IMR-90 (cell line): ENCODE data around the gene RBPJ. TPM values are rescaled to one million over a fixed set of nuclear protein-coding genes. Genes with fewer than 3 reads are reported as not detected.

ENCODE experiments used
- ATAC-seq: fragments of 200-7000 bp; cut with Tn5 transposase; 2 replicates; pipeline ENCODE4 v1.9.1; 2020; ENCODE audit warnings: low read depth, mild to moderate bottlenecking, moderate library complexity
- BruUV-seq: library from RNA; stranded (reverse); fragments of 400-500 nt; replicated peaks from 2 replicates; lab custom pipeline; 2021; lab: Mats Ljungman, UMichigan
- CTCF ChIA-PET: fragments of 300-600 bp; formaldehyde crosslinking; extraction: SDS; loops from one replicate; lab custom pipeline; 2021; ENCODE audit warnings: antibody characterized with exemption; lab: Yijun Ruan, JAX
- POLR2A ChIA-PET: fragments of 300-600 bp; sonication (Branson Sonifier 250); formaldehyde crosslinking; loops from one replicate; lab custom pipeline; 2022; ENCODE audit warnings: antibody characterized with exemption; ENCODE audit not compliant: unreplicated experiment; lab: Charles Lee
- DNase-seq: peaks from one replicate; pipeline ENCODE4 v3.0.0; 2013
- H2AFZ ChIP-seq: replicated peaks from 2 replicates; pipeline ENCODE3; 2013; ENCODE audit warnings: low read length, mild to moderate bottlenecking; ENCODE audit not compliant: poor library complexity
- H2AK5ac ChIP-seq: 2 replicates; pipeline ENCODE4 v1.6.1; 2013; ENCODE audit warnings: low read depth, low read length, inconsistent platforms
- H2AK9ac ChIP-seq: replicated peaks from 2 replicates; pipeline ENCODE3; 2013; ENCODE audit warnings: mild to moderate bottlenecking, low read depth, low read length, moderate library complexity; ENCODE audit not compliant: poor library complexity
- H2BK120ac ChIP-seq: 2 replicates; pipeline ENCODE4 v1.6.1; 2013; ENCODE audit warnings: low read depth, low read length, inconsistent platforms
- H2BK15ac ChIP-seq: 3 replicates; pipeline ENCODE4 v1.6.1; 2013; ENCODE audit warnings: low read depth, low read length, inconsistent platforms
- H2BK20ac ChIP-seq: 2 replicates; pipeline ENCODE4 v1.6.1; 2013; ENCODE audit warnings: low read depth, mild to moderate bottlenecking, inconsistent platforms, low read length, moderate library complexity
- H2BK5ac ChIP-seq: 2 replicates; pipeline ENCODE4 v1.6.1; 2013; ENCODE audit warnings: mild to moderate bottlenecking, low read depth, low read length, inconsistent platforms; ENCODE audit not compliant: poor library complexity, severe bottlenecking
- H3K14ac ChIP-seq: replicated peaks from 2 replicates; pipeline ENCODE4 v1.6.1; 2013; ENCODE audit warnings: low read depth, low read length, inconsistent platforms
- H3K18ac ChIP-seq: 2 replicates; pipeline ENCODE4 v1.6.1; 2013; ENCODE audit warnings: low read depth, low read length, control low read depth
- H3K23ac ChIP-seq: 2 replicates; pipeline ENCODE4 v1.6.1; 2013; ENCODE audit warnings: low read depth, low read length, inconsistent platforms
- H3K27ac ChIP-seq: 2 replicates; pipeline ENCODE4 v1.5.1; 2013; ENCODE audit warnings: mild to moderate bottlenecking, control low read depth, low read length; ENCODE audit not compliant: insufficient read depth
- H3K27me3 ChIP-seq: 2 replicates; pipeline ENCODE4 v1.6.1; 2013; ENCODE audit warnings: low read length; ENCODE audit not compliant: control insufficient read depth, insufficient read depth
- H3K36me3 ChIP-seq: 2 replicates; pipeline ENCODE4 v1.6.1; 2013; ENCODE audit warnings: low read length, mixed read lengths; ENCODE audit not compliant: control insufficient read depth, insufficient read depth
- H3K4ac ChIP-seq: 2 replicates; pipeline ENCODE4 v1.6.1; 2013; ENCODE audit warnings: low read depth, low read length, inconsistent platforms
- H3K4me1 ChIP-seq: 2 replicates; pipeline ENCODE4 v1.6.1; 2013; ENCODE audit warnings: low read length, mixed read lengths; ENCODE audit not compliant: control insufficient read depth, insufficient read depth
- H3K4me2 ChIP-seq: 2 replicates; pipeline ENCODE4 v1.6.1; 2013; ENCODE audit warnings: low read depth, mild to moderate bottlenecking, control low read depth, low read length, moderate library complexity
- H3K4me3 ChIP-seq: 2 replicates; pipeline ENCODE4 v1.5.1; 2013; ENCODE audit warnings: low read depth, mild to moderate bottlenecking, control low read depth, low read length, moderate library complexity; ENCODE audit not compliant: insufficient read depth
- H3K56ac ChIP-seq: 2 replicates; pipeline ENCODE4 v1.6.1; 2013; ENCODE audit warnings: low read length, inconsistent platforms; ENCODE audit not compliant: insufficient read depth; ENCODE audit errors: extremely low read depth
- H3K79me1 ChIP-seq, 2 experiments: 2 replicates each; pipeline ENCODE4 v1.6.1; 2013; ENCODE audit warnings: low read length in 2 of 2, inconsistent platforms in 1 of 2, low read depth in 1 of 2
- H3K9ac ChIP-seq: 2 replicates; pipeline ENCODE4 v1.6.1; 2013; ENCODE audit warnings: low read depth, low read length, control low read depth
- H3K9me1 ChIP-seq: 2 replicates; pipeline ENCODE4 v1.6.1; 2013; ENCODE audit warnings: low read length, inconsistent platforms; ENCODE audit not compliant: insufficient read depth
- H3K9me3 ChIP-seq: 2 replicates; pipeline ENCODE4 v1.6.1; 2013; ENCODE audit warnings: low read length; ENCODE audit not compliant: control insufficient read depth, insufficient read depth
- H4K20me1 ChIP-seq: 2 replicates; pipeline ENCODE4 v1.6.1; 2013; ENCODE audit warnings: low read length, inconsistent platforms; ENCODE audit not compliant: insufficient read depth
- H4K5ac ChIP-seq: 2 replicates; pipeline ENCODE4 v1.6.1; 2013; ENCODE audit warnings: mild to moderate bottlenecking, low read depth, low read length, control low read depth
- H4K8ac ChIP-seq, 2 experiments: 2 replicates each; pipeline ENCODE4 v1.6.1; 2013; ENCODE audit warnings: low read depth in 2 of 2, low read length in 2 of 2, control low read depth in 1 of 2, inconsistent platforms in 1 of 2
- H4K91ac ChIP-seq: 2 replicates; pipeline ENCODE4 v1.6.1; 2013; ENCODE audit warnings: low read depth, low read length, inconsistent platforms; ENCODE audit not compliant: insufficient read depth
- BHLHE40 ChIP-seq: fragments of 150-350 bp; IDR thresholded peaks from 2 replicates; pipeline ENCODE4 v1.6.1; 2016; ENCODE audit warnings: mild to moderate bottlenecking, low read depth, low read length
- CEBPB ChIP-seq: IDR thresholded peaks from 2 replicates; pipeline ENCODE4 v1.6.1; 2012; ENCODE audit warnings: low read depth, low read length, improper control_type of control experiment
- CHD1 ChIP-seq: IDR thresholded peaks from 2 replicates; pipeline ENCODE4 v1.6.1; 2012; ENCODE audit warnings: low read depth, low read length, improper control_type of control experiment
- MAFK ChIP-seq: IDR thresholded peaks from 2 replicates; pipeline ENCODE4 v1.6.1; 2012; ENCODE audit warnings: low read depth, low read length, improper control_type of control experiment
- MAZ ChIP-seq: IDR thresholded peaks from 2 replicates; pipeline ENCODE4 v1.6.1; 2012; ENCODE audit warnings: low read depth, mild to moderate bottlenecking, low read length, improper control_type of control experiment, moderate library complexity, borderline replicate concordance
- MXI1 ChIP-seq: IDR thresholded peaks from 2 replicates; pipeline ENCODE4 v1.6.1; 2012; ENCODE audit warnings: low read depth, mild to moderate bottlenecking, low read length, moderate library complexity, borderline replicate concordance
- POLR2A ChIP-seq: IDR thresholded peaks from 2 replicates; pipeline ENCODE4 v1.6.1; 2012; ENCODE audit warnings: mild to moderate bottlenecking, low read depth, low read length
- RCOR1 ChIP-seq: IDR thresholded peaks from 2 replicates; pipeline ENCODE4 v1.6.1; 2012; ENCODE audit warnings: mild to moderate bottlenecking, low read length, improper control_type of control experiment; ENCODE audit not compliant: insufficient replicate concordance
- RFX5 ChIP-seq: IDR thresholded peaks from 2 replicates; pipeline ENCODE4 v1.8.0; 2012; ENCODE audit warnings: low read depth, mild to moderate bottlenecking, low read length, moderate library complexity
- SMC3 ChIP-seq: fragments of 150-350 bp; IDR thresholded peaks from 2 replicates; pipeline ENCODE4 v1.6.1; 2016; ENCODE audit warnings: low read depth, mild to moderate bottlenecking, antibody characterized with exemption, low read length, moderate library complexity
- WGBS, 2 experiments: methylation state at CpG; one replicate each; pipeline versions ENCODE4 v1.1.5 to v1.1.7; 2013; ENCODE audit warnings: missing lambda C conversion rate in 2 of 2; ENCODE audit not compliant: insufficient read length in 1 of 2; ENCODE audit errors: extremely low coverage in 2 of 2; 5-methylcytosine and 5-hydroxymethylcytosine counted together
- dilution Hi-C: fragments of 300-500 bp; cut with HindIII; formaldehyde crosslinking; loops from one replicate; pipeline ENCODE4 v1.14.3; 2018; ENCODE audit warnings: low sequenced_read_pairs; ENCODE audit not compliant: unreplicated experiment
- in situ Hi-C: fragments of 300-500 bp; cut with MboI; formaldehyde crosslinking; loops from 3 replicates; pipeline ENCODE4 v1.14.3; 2019; ENCODE audit warnings: low sequenced_read_pairs, inconsistent platforms, mixed read lengths
- intact Hi-C: fragments of 100-400 bp; cut with micrococcal nuclease; formaldehyde crosslinking; loops from 2 replicates; pipeline ENCODE4 v1.10.0; 2022
- polyA plus RNA-seq, 3 experiments: library from polyadenylated mRNA; depleted of rRNA; stranded (reverse); fragments of >200 nt; gene quantifications; 2 replicates each; pipeline ENCODE4 v1.2.3, GENCODE V29; 2012; ENCODE audit warnings: low replicate concordance in 1 of 3
- total RNA-seq: library from RNA; depleted of rRNA; stranded (reverse); fragments of >200 nt; gene quantifications from 2 replicates; pipeline ENCODE4 v1.2.3, GENCODE V29; 2012
- TF ChIP-seq, protein P1 (sequence below): fragments of 150-350 bp; IDR thresholded peaks from 2 replicates; pipeline ENCODE4 v1.6.1; 2017; ENCODE audit warnings: mild to moderate bottlenecking, antibody characterized with exemption, low read length, low read depth

Gene RBPJ
- total and polyA plus RNA-seq, 2 of the 4 experiments (the other 2 are of a cell fraction) = 50.3 to 148 TPM

- Histone ChIP-seq H3K27ac (no peak overlapping the region), H2BK5ac (no peak overlapping the region), H3K36me3 (no peaks in the 10 kb centered on the region), H2BK120ac (no peak overlapping the region), H3K14ac (no peak overlapping the region), H3K79me1 (peaks cover 27 to 67% of the 10 kb centered on the region in 2 experiments), H2AK5ac (no peak overlapping the region), H3K4me2 (no peak overlapping the region), H3K4me3 (no peak overlapping the region), H2BK20ac (no peak overlapping the region), H3K18ac (no peak overlapping the region), H3K56ac (no peak overlapping the region), H4K91ac (no peak overlapping the region), H3K9me1 (peaks cover 22% of the 10 kb centered on the region), H4K5ac (no peak overlapping the region), H3K23ac (no peak overlapping the region), H2BK15ac (no peak overlapping the region), H3K27me3 (no peaks in the 10 kb centered on the region), H2AFZ (no peak overlapping the region), H3K4ac (no peak overlapping the region), H2AK9ac (no peak overlapping the region), H3K4me1 (peaks cover 10% of the 10 kb centered on the region), H4K8ac (no peak overlapping the region), H3K9me3 (no peaks in the 10 kb centered on the region), H4K20me1 (peaks cover 93% of the 10 kb centered on the region), H3K9ac (no peak overlapping the region)
- 92% methylated on average over 2 of the region's 6 CpGs; no CpG with 5 or more reads in 1 of the 2 experiments for WGBS, 2 experiments
- intact Hi-C loops (no loop called here), in situ Hi-C loops (loop anchor here (25.0 kb wide), 2 partner anchors 516 to 666 kb away; partner anchors contain the start of gene STIM2), dilution Hi-C loops (no loop called here)
- ATAC-seq = no peak
- POLR2A ChIA-PET = interaction anchor here (0.7 kb wide), 1 partner anchor 22 kb away, joined by 4 read pairs; no protein-coding TSS in a partner anchor
- CTCF ChIA-PET = no interaction called here
- no TSS peak for BruUV-seq
- DNase-seq = no peak
- TF ChIP-seq CHD1 (no peak), CEBPB (no peak), MAFK (no peak), MXI1 (no peak), RCOR1 (no peak), POLR2A (no peak), RFX5 (no peak), BHLHE40 (no peak), SMC3 (no peak), MAZ (no peak)
- TF ChIP-seq, protein P1, sequence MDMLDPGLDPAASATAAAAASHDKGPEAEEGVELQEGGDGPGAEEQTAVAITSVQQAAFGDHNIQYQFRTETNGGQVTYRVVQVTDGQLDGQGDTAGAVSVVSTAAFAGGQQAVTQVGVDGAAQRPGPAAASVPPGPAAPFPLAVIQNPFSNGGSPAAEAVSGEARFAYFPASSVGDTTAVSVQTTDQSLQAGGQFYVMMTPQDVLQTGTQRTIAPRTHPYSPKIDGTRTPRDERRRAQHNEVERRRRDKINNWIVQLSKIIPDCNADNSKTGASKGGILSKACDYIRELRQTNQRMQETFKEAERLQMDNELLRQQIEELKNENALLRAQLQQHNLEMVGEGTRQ = no peak
These were observed 25.4 kb downstream of the RBPJ start for GRCh38 chr4:26346203-26346620.
